Neural cell (in vitro differentiated cells): ENCODE results near the gene SEMA6C. TPM values are rescaled to one million over a fixed set of nuclear protein-coding genes. Genes with fewer than 3 reads are reported as not detected.

Experiments used
- H2AFZ ChIP-seq: fragments of 200-600, 300-800 bp; sonication (generic), shearing (Covaris generic); 2 replicates; pipeline ENCODE4 v1.6.0; 2014; ENCODE audit warnings: low read depth, mild to moderate bottlenecking, antibody characterized with exemption, low read length, moderate library complexity
- H3F3A ChIP-seq: fragments of 200-600 bp; shearing (Covaris generic); 2 replicates; pipeline ENCODE4 v1.6.1; 2016; ENCODE audit warnings: mild to moderate bottlenecking, moderate library complexity, mixed read lengths, antibody characterized with exemption, low read length; ENCODE audit not compliant: insufficient read depth, poor library complexity, severe bottlenecking
- H3K27ac ChIP-seq: fragments of 200-600, 300-800 bp; sonication (generic), shearing (Covaris generic); 2 replicates; pipeline ENCODE4 v1.5.1; 2014; ENCODE audit warnings: mild to moderate bottlenecking, low read length, moderate library complexity
- H3K27me3 ChIP-seq: fragments of 300-800, 200-600 bp; sonication (generic), shearing (Covaris generic); 2 replicates; pipeline ENCODE4 v1.6.0; 2014; ENCODE audit warnings: mild to moderate bottlenecking, low read depth, low read length, moderate library complexity; ENCODE audit not compliant: insufficient read depth
- H3K36me3 ChIP-seq: fragments of 300-800, 200-600 bp; sonication (generic), shearing (Covaris generic); 2 replicates; pipeline ENCODE4 v1.5.1; 2014; ENCODE audit warnings: mild to moderate bottlenecking, antibody characterized with exemption, low read length, moderate library complexity; ENCODE audit not compliant: insufficient read depth
- H3K4me2 ChIP-seq: fragments of 300-800, 200-600 bp; sonication (generic), shearing (Covaris generic); 2 replicates; pipeline ENCODE4 v1.6.0; 2014; ENCODE audit warnings: mild to moderate bottlenecking, low read length
- H3K4me3 ChIP-seq: fragments of 300-800, 200-600 bp; sonication (generic), shearing (Covaris generic); 2 replicates; pipeline ENCODE4 v1.5.1; 2014; ENCODE audit warnings: mild to moderate bottlenecking, low read length, moderate library complexity
- H3K79me2 ChIP-seq: fragments of 200-600 bp; shearing (Covaris generic); replicated peaks from 2 replicates; pipeline ENCODE4 v1.6.0; 2014; ENCODE audit warnings: mild to moderate bottlenecking, low read length, moderate library complexity; ENCODE audit not compliant: insufficient read depth
- H3K9ac ChIP-seq: fragments of 300-800, 200-600 bp; sonication (generic), shearing (Covaris generic); 2 replicates; pipeline ENCODE4 v1.6.1; 2016; ENCODE audit warnings: mild to moderate bottlenecking, low read length, mixed read lengths
- H3K9me2 ChIP-seq: fragments of 200-600 bp; shearing (Covaris generic); 2 replicates; pipeline ENCODE4 v1.6.1; 2016; ENCODE audit warnings: mild to moderate bottlenecking, low read length, mixed read lengths; ENCODE audit not compliant: insufficient read depth
- H3K9me3 ChIP-seq: fragments of 200-600, 300-800 bp; sonication (generic), shearing (Covaris generic); 2 replicates; pipeline ENCODE4 v1.6.1; 2016; ENCODE audit warnings: mild to moderate bottlenecking, mixed run types, low read length, moderate library complexity, mixed read lengths
- H4K20me1 ChIP-seq: fragments of 200-600 bp; shearing (Covaris generic); 2 replicates; pipeline ENCODE4 v1.6.1; 2016; ENCODE audit warnings: mild to moderate bottlenecking, mixed run types; ENCODE audit not compliant: insufficient read depth
- CTCF ChIP-seq: fragments of 450-650 bp; IDR thresholded peaks from 2 replicates; pipeline ENCODE4 v1.5.1; 2014; ENCODE audit warnings: antibody characterized with exemption, mild to moderate bottlenecking, moderate library complexity; ENCODE audit not compliant: poor library complexity, severe bottlenecking
- EP300 ChIP-seq: fragments of 450-650 bp; conservative IDR thresholded peaks from 2 replicates; pipeline ENCODE4 v1.6.1; 2014; ENCODE audit warnings: antibody characterized with exemption, mild to moderate bottlenecking, moderate library complexity; ENCODE audit not compliant: poor library complexity, severe bottlenecking
- EZH2 ChIP-seq: fragments of 200-600, 300-800 bp; shearing (Covaris generic), sonication (generic); IDR thresholded peaks from 2 replicates; pipeline ENCODE4 v1.6.1; 2014; ENCODE audit warnings: antibody characterized with exemption, low read length, borderline replicate concordance, mild to moderate bottlenecking; ENCODE audit not compliant: insufficient read depth, poor library complexity, severe bottlenecking
- MXI1 ChIP-seq: fragments of 450-650 bp; conservative IDR thresholded peaks from 2 replicates; pipeline ENCODE4 v1.6.1; 2014; ENCODE audit warnings: antibody characterized with exemption, mild to moderate bottlenecking; ENCODE audit not compliant: poor library complexity, severe bottlenecking
- POLR2AphosphoS5 ChIP-seq: IDR thresholded peaks from 2 replicates; pipeline ENCODE4 v1.6.1; 2012
- RAD21 ChIP-seq: fragments of 450-650 bp; conservative IDR thresholded peaks from 2 replicates; pipeline ENCODE4 v1.6.1; 2014; ENCODE audit warnings: antibody characterized with exemption, mild to moderate bottlenecking, moderate library complexity
- REST ChIP-seq: IDR thresholded peaks from 2 replicates; pipeline ENCODE4 v1.6.1; 2012; ENCODE audit warnings: borderline replicate concordance
- SMC3 ChIP-seq: fragments of 450-650 bp; conservative IDR thresholded peaks from 2 replicates; pipeline ENCODE4 v1.6.1; 2014; ENCODE audit warnings: antibody characterized with exemption, mild to moderate bottlenecking, moderate library complexity; ENCODE audit not compliant: poor library complexity
- TAF1 ChIP-seq: IDR thresholded peaks from 2 replicates; pipeline ENCODE4 v1.6.1; 2012; ENCODE audit warnings: low read depth
- polyA plus RNA-seq: library from polyadenylated mRNA; depleted of rRNA; stranded (reverse); fragments of >200 nt; gene quantifications from 2 replicates; pipeline ENCODE4 v1.2.3, GENCODE V29; 2014

Gene SEMA6C
- polyA plus RNA-seq, 1 donor from 2014 or later = 32.5 TPM

GRCh38 chr1:151187205-151187604 lies 40.8 kb upstream of the SEMA6C start:
- H3K27me3 ChIP-seq = no peaks in the 10 kb centered on the region
- no peak overlapping the region for H3K9ac ChIP-seq
- H2AFZ ChIP-seq = no peak overlapping the region
- no peak overlapping the region for H3K4me3 ChIP-seq
- H3K79me2 ChIP-seq = peaks cover 28% of the 10 kb centered on the region
- H3K9me2 ChIP-seq = no peaks in the 10 kb centered on the region
- H3K4me2 ChIP-seq = no peak overlapping the region
- H3K9me3 ChIP-seq = no peaks in the 10 kb centered on the region
- no peaks in the 10 kb centered on the region for H3K36me3 ChIP-seq
- no peaks in the 10 kb centered on the region for H3F3A ChIP-seq
- TF ChIP-seq POLR2AphosphoS5 (no peak), TAF1 (no peak), MXI1 (no peak), RAD21 (no peak), CTCF (no peak)
- no peak overlapping the region for H3K27ac ChIP-seq
- H4K20me1 ChIP-seq = no peaks in the 10 kb centered on the region

GRCh38 chr1:151184211-151184610 lies 37.8 kb upstream of the SEMA6C start:
- no peak overlapping the region for H3K4me2 ChIP-seq
- H3K27me3 ChIP-seq = no peaks in the 10 kb centered on the region
- H3K27ac ChIP-seq = no peak overlapping the region
- no peak overlapping the region for H2AFZ ChIP-seq
- H3K9me3 ChIP-seq = no peaks in the 10 kb centered on the region
- TF ChIP-seq EP300 (no peak), REST (no peak), POLR2AphosphoS5 (no peak), EZH2 (no peak), TAF1 (no peak), RAD21 (no peak), SMC3 (no peak), CTCF (no peak), MXI1 (no peak)
- H4K20me1 ChIP-seq = no peaks in the 10 kb centered on the region
- no peaks in the 10 kb centered on the region for H3K36me3 ChIP-seq
- H3K9me2 ChIP-seq = no peaks in the 10 kb centered on the region
- H3F3A ChIP-seq = no peaks in the 10 kb centered on the region
- peaks cover 25% of the 10 kb centered on the region for H3K79me2 ChIP-seq
- no peak overlapping the region for H3K9ac ChIP-seq
- H3K4me3 ChIP-seq = no peak overlapping the region
